ENCODE measurements around the gene PREX1.
A peak's percentile ranks its signal among the peaks of the same experiment; 100 is the strongest.
"Not testable (repeated sequence)": the region's sequence is repeated elsewhere in the genome, so short reads cannot be mapped to it uniquely, and the experiment has no call there.

PREX1 gene

GRCh38 chr20:48827855-48828733 is at the start of gene PREX1:
Gene PREX1, minus strand, starts transcription at chr20:48827999. Its CDS starts 139 bp downstream, at chr20:48827860.
- peak; percentile 83 to 90 for DNase-seq

- no peak for DNase-seq
These were observed 49.5 kb upstream of the PREX1 start for GRCh38 chr20:48877304-48877703.

GRCh38 chr20:48875914-48876240 is 48.1 kb upstream of the PREX1 start:
- peak in 1 of 2 donors; percentile 15 for DNase-seq

- DNase-seq: no peak
These were observed 47.6 kb upstream of the PREX1 start for GRCh38 chr20:48875233-48875913.

- DNase-seq: not testable (repeated sequence)
These were observed 41.6 kb upstream of the PREX1 start for GRCh38 chr20:48869442-48869841.

GRCh38 chr20:48866936-48867335 is 39.1 kb upstream of the PREX1 start:
- DNase-seq: no peak

- DNase-seq: no peak
These were observed 37.0 kb upstream of the PREX1 start for GRCh38 chr20:48864738-48865318.

- no peak for DNase-seq
These were observed 36.5 kb upstream of the PREX1 start for GRCh38 chr20:48864254-48864653.

GRCh38 chr20:48862279-48862678 is 34.5 kb upstream of the PREX1 start:
- DNase-seq: no peak

- no peak for DNase-seq
These were observed 33.6 kb upstream of the PREX1 start for GRCh38 chr20:48861444-48861843.

- peak in 1 of 2 donors; percentile 8 for DNase-seq
These were observed 30.4 kb upstream of the PREX1 start for GRCh38 chr20:48858075-48858790.

GRCh38 chr20:48856130-48856529 is 28.3 kb upstream of the PREX1 start:
- no peak for DNase-seq

GRCh38 chr20:48855046-48855445 is 27.2 kb upstream of the PREX1 start:
- DNase-seq: no peak

- no peak for DNase-seq
These were observed 24.8 kb upstream of the PREX1 start for GRCh38 chr20:48852609-48853008.

- no peak for DNase-seq
These were observed 23.8 kb upstream of the PREX1 start for GRCh38 chr20:48851579-48851978.

- DNase-seq: no peak
These were observed 23.1 kb upstream of the PREX1 start for GRCh38 chr20:48850977-48851299.

GRCh38 chr20:48850257-48850976 is 22.6 kb upstream of the PREX1 start:
- no peak for DNase-seq

- no peak for DNase-seq
These were observed 22.0 kb upstream of the PREX1 start for GRCh38 chr20:48849779-48850178.

GRCh38 chr20:48849299-48849698 is 21.5 kb upstream of the PREX1 start:
- DNase-seq: no peak

- DNase-seq: no peak
These were observed 19.9 kb upstream of the PREX1 start for GRCh38 chr20:48847498-48848205.

GRCh38 chr20:48846516-48847492 is 19.0 kb upstream of the PREX1 start:
- peak in 1 of 2 donors; percentile 53 for DNase-seq
